Stomach (tissue), 19 donors: Measurements from ENCODE around the gene ZNF581. TPM values are rescaled to one million over a fixed set of nuclear protein-coding genes. Genes with fewer than 3 reads are reported as not detected.

Experiments
- DNase-seq, 2 donors: peaks; one replicate each; pipeline versions ENCODE4 v3.0.0 to v3.0.0-alpha.2; 2013 to 2019
- H3K27ac ChIP-seq, 5 donors: fragments of 200-600 bp in 4 of 5; sonication (generic) in 4 of 5; one replicate each; pipeline ENCODE4 v1.5.1; 2013 to 2019; ENCODE audit warnings: mild to moderate bottlenecking in 1 of 5, moderate library complexity in 1 of 5
- H3K27me3 ChIP-seq, 3 donors: fragments of 200-600 bp; sonication (generic); one replicate each; pipeline ENCODE4 v1.5.1; 2017 to 2019; ENCODE audit warnings: mixed run types in 1 of 3
- H3K36me3 ChIP-seq, 4 donors: fragments of 200-600 bp; sonication (generic); 1 replicate in 3 of 4; 2 replicates in 1 of 4; pipeline ENCODE4 v1.5.1; 2016 to 2019
- H3K4me1 ChIP-seq, 4 donors: fragments of 200-600 bp; sonication (generic); one replicate each; pipeline ENCODE4 v1.5.1; 2016 to 2019
- H3K4me3 ChIP-seq, 4 donors: fragments of 200-600 bp; sonication (generic) in 3 of 4; one replicate each; pipeline ENCODE4 v1.5.1; 2016 to 2019; ENCODE audit warnings: mild to moderate bottlenecking in 1 of 4
- H3K9me3 ChIP-seq, 4 donors: fragments of 200-600 bp; sonication (generic); one replicate each; pipeline ENCODE4 v1.5.1; 2016 to 2019
- EP300 ChIP-seq: sonication (generic); formaldehyde crosslinking; IDR thresholded peaks from one replicate; pipeline ENCODE4 v1.6.1; 2017; ENCODE audit warnings: antibody characterized with exemption
- POLR2A ChIP-seq, 4 donors: fragments of 450-650 bp; IDR thresholded peaks; one replicate each; pipeline ENCODE4 v1.6.1; 2016; ENCODE audit warnings: antibody characterized with exemption in 4 of 4, control low read depth in 2 of 4, mild to moderate bottlenecking in 1 of 4, moderate library complexity in 1 of 4
- POLR2AphosphoS5 ChIP-seq, 3 donors: sonication (generic); formaldehyde crosslinking; IDR thresholded peaks; one replicate each; pipeline ENCODE4 v1.6.1; 2016; ENCODE audit warnings: antibody characterized with exemption in 3 of 3
- WGBS, 5 donors: extraction: QIAGEN DNeasy Blood & Tissue Kit in 3 of 5; methylation state at CpG; one replicate each; pipeline versions ENCODE4 v1.1.5 to v1.1.7; 2013 to 2018; 5-methylcytosine and 5-hydroxymethylcytosine counted together
- intact Hi-C: fragments of 100-400 bp; cut with DNase I; formaldehyde crosslinking; loops from one replicate; pipeline ENCODE4 v1.15.1; 2023; ENCODE audit warnings: low total_unique reads
- long read RNA-seq, 10 donors: transcript quantifications; one replicate each; lab custom pipeline, GENCODE V29; 2026
- polyA plus RNA-seq, 3 donors: library from polyadenylated mRNA; stranded (reverse); fragments of 200-250 nt; gene quantifications; one replicate each; pipeline ENCODE4 v1.2.3, GENCODE V29; 2013
- total RNA-seq, 5 donors: library from RNA; depleted of rRNA; stranded (reverse); fragments of >200 nt; gene quantifications; one replicate each; pipeline versions ENCODE4 v1.1.0 to v1.2.3, GENCODE V29; 2014 to 2016
- TF ChIP-seq, protein P1 (sequence below), 7 experiments: fragments of 450-650 bp in 4 of 7; fragments of 200-600 bp in 3 of 7; sonication (generic) in 3 of 7; IDR thresholded peaks; one replicate each; pipeline ENCODE4 v1.5.1; 2016 to 2019; ENCODE audit warnings: antibody characterized with exemption in 7 of 7, control low read depth in 2 of 7, mild to moderate bottlenecking in 1 of 7
- donor health status: healthy with polysubstance abuse.
- donor health status: Bipolar disorder and iron deficiency.
- donor health status: healthy.

ZNF581 gene, protein sequence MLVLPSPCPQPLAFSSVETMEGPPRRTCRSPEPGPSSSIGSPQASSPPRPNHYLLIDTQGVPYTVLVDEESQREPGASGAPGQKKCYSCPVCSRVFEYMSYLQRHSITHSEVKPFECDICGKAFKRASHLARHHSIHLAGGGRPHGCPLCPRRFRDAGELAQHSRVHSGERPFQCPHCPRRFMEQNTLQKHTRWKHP
- total RNA-seq (10 to 100 TPM in 1 of 5 donors, 1 to 10 TPM in 4; 2.2 to 14.5 (median 5.3) TPM), polyA plus RNA-seq (10 to 100 TPM; 14.9 to 27.8 (median 21.2) TPM)
- long read RNA-seq, donor 1, transcript ZNF581-201 (2 exons, 1,298 nt), result major isoform, 8 of 9 reads
- long read RNA-seq, donor 1, partial matches to known transcripts, result 0 of 9 reads
- long read RNA-seq, donor 1, other reads (novel, unspliced or antisense), result 0 of 9 reads
- long read RNA-seq, donor 2, transcript ZNF581-201 (2 exons, 1,298 nt), result major isoform, 13 of 13 reads
- long read RNA-seq, donor 2, partial matches to known transcripts, result 0 of 13 reads
- long read RNA-seq, donor 2, other reads (novel, unspliced or antisense), result 0 of 13 reads
- long read RNA-seq, donor 3, transcript ZNF581-201 (2 exons, 1,298 nt), result major isoform, 6 of 7 reads
- long read RNA-seq, donor 3, partial matches to known transcripts, result 0 of 7 reads
- long read RNA-seq, donor 3, other reads (novel, unspliced or antisense), result 0 of 7 reads
- long read RNA-seq, donor 4, partial matches to known transcripts, result 0 of 2 reads
- long read RNA-seq, donor 4, other reads (novel, unspliced or antisense), result 0 of 2 reads
- long read RNA-seq, donor 5, transcript ZNF581-201 (2 exons, 1,298 nt), result major isoform, 16 of 16 reads
- long read RNA-seq, donor 5, partial matches to known transcripts, result 0 of 16 reads
- long read RNA-seq, donor 5, other reads (novel, unspliced or antisense), result 0 of 16 reads
- long read RNA-seq, donor 6, transcript ZNF581-201 (2 exons, 1,298 nt), result major isoform, 24 of 24 reads
- long read RNA-seq, donor 6, partial matches to known transcripts, result 0 of 24 reads
- long read RNA-seq, donor 6, other reads (novel, unspliced or antisense), result 0 of 24 reads
- long read RNA-seq, donor 7, transcript ZNF581-201 (2 exons, 1,298 nt), result major isoform, 10 of 11 reads
- long read RNA-seq, donor 7, partial matches to known transcripts, result 0 of 11 reads
- long read RNA-seq, donor 7, other reads (novel, unspliced or antisense), result 0 of 11 reads
- long read RNA-seq, donor 8, transcript ZNF581-201 (2 exons, 1,298 nt), result major isoform, 11 of 11 reads
- long read RNA-seq, donor 8, partial matches to known transcripts, result 0 of 11 reads
- long read RNA-seq, donor 8, other reads (novel, unspliced or antisense), result 0 of 11 reads
- long read RNA-seq, donor 9, partial matches to known transcripts, result 0 of 1 reads
- long read RNA-seq, donor 9, other reads (novel, unspliced or antisense), result 0 of 1 reads
- long read RNA-seq, donor 10, transcript ZNF581-201 (2 exons, 1,298 nt), result major isoform, 6 of 6 reads
- long read RNA-seq, donor 10, partial matches to known transcripts, result 0 of 6 reads
- long read RNA-seq, donor 10, other reads (novel, unspliced or antisense), result 0 of 6 reads

DNA sequence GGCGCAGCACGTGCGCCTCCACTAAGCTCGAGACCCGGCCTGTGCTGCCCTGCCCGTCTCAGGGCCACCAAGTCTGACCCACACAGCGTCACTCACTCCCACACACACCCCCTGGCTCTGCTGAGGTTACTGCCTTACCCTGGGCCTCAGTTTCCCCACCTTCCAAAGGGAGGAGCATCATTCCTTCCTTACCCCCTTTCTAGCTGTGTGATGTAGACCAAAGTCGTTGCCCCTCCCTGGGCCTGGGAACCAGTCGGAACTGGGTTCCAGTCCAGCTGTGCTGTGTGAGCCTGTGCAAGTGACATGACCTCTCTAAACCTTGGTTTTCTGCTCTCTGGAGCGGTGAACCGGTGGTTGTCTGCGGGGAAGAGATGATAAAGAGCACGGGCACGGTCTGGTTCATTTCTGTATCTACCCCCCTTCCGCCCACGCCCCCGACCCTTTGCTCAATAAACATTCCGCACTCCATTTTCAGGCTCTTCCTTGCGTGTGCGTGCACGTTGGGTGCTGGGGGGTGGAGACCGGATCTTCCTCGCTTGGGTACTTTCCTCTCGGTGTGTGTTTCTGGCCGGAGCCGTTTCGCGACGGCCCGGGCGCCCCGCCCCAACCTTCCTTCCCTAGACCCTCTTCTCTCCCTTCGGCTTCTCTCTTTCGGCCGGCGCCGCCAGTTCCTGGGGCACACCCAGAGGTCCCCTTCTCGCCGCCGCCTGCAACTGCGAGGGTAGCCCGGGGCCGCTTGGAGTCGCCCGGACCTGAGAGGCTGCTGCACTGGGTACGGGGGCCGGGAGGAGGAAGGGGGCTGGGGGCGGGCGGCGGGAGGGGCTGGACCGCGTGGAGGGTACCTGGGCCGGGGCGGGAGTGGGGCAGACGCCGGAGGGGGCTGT, at the start of gene ZNF581:
ZNF581 (plus strand) TSS at position 647 of the 884 bp plus-strand sequence. CDS start 923 bp downstream, outside the sequence.
- TF ChIP-seq POLR2AphosphoS5 (IDR thresholded peaks at IDR 0.05), result peak; percentile 28 to 78 (median 37)
- TF ChIP-seq EP300, result no peak
- TF ChIP-seq, protein P1, sequence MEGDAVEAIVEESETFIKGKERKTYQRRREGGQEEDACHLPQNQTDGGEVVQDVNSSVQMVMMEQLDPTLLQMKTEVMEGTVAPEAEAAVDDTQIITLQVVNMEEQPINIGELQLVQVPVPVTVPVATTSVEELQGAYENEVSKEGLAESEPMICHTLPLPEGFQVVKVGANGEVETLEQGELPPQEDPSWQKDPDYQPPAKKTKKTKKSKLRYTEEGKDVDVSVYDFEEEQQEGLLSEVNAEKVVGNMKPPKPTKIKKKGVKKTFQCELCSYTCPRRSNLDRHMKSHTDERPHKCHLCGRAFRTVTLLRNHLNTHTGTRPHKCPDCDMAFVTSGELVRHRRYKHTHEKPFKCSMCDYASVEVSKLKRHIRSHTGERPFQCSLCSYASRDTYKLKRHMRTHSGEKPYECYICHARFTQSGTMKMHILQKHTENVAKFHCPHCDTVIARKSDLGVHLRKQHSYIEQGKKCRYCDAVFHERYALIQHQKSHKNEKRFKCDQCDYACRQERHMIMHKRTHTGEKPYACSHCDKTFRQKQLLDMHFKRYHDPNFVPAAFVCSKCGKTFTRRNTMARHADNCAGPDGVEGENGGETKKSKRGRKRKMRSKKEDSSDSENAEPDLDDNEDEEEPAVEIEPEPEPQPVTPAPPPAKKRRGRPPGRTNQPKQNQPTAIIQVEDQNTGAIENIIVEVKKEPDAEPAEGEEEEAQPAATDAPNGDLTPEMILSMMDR (IDR thresholded peaks at IDR 0.05), result no peak
- Histone ChIP-seq H3K4me1 (peaks cover 45 to 80% (median 78%) of the 10 kb centered on the region in 4 donors), H3K27me3 (peaks cover 0 to 6% (median 0%) of the 10 kb centered on the region in 3 donors), H3K4me3 (peak within 1 kb of the TSS; percentile 74 to 98 (median 97)), H3K36me3 (peaks cover 11 to 19% (median 18%) of the 10 kb centered on the region in 4 donors), H3K27ac (peak within 1 kb of the TSS; percentile 91 to 97 (median 95)), H3K9me3 (no peaks in the 10 kb centered on the region)
- WGBS, 5 donors, result 0 to 2% (median 1%) methylated on average over 41 to 56 of the region's 56 CpGs
- DNase-seq, result peak; percentile 83 to 88
- intact Hi-C loops, result no loop called here

DNA sequence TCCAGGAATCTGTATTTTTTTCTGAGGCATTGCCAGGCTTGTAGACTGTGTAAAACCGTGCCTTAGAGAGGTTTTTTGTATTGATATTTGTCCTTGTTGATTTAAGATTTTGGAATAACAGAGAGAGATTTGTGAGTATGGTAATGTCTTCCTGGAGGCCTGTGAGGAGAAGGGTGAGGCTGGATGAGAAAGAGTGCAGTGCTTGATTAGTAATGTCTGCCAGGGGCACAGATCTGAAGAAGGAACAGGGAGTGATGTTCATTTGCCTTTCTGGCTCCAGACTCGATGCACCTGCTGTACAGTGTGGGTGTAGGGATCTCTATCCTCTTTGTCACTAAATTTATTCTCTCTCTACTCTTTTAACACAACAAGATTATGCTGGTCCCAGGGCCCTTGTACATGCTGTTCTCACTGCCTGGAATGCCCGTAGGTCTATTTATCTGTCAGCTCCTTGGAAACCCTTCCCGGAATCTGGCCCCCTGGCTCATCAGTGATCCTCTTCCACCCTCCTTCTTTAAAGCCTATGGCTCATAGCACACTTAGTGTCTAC, 48.4 kb upstream of the ZNF581 start:
- DNase-seq, result no peak
- WGBS, 5 donors, result 77 to 90% (median 83%) methylated on average over 4 of the region's 4 CpGs
- TF ChIP-seq POLR2A (IDR thresholded peaks at IDR 0.05) (no peak), POLR2AphosphoS5 (IDR thresholded peaks at IDR 0.05) (no peak), EP300 (no peak)
- TF ChIP-seq, protein P1 (IDR thresholded peaks at IDR 0.05), result no peak
- Histone ChIP-seq H3K4me3 (no peak overlapping the region), H3K27ac (no peak overlapping the region), H3K27me3 (no peaks in the 10 kb centered on the region), H3K9me3 (no peaks in the 10 kb centered on the region), H3K36me3 (peaks cover 28 to 61% (median 56%) of the 10 kb centered on the region in 4 donors), H3K4me1 (peaks cover 0 to 11% (median 5%) of the 10 kb centered on the region in 4 donors)
- intact Hi-C loops, result no loop called here

DNA sequence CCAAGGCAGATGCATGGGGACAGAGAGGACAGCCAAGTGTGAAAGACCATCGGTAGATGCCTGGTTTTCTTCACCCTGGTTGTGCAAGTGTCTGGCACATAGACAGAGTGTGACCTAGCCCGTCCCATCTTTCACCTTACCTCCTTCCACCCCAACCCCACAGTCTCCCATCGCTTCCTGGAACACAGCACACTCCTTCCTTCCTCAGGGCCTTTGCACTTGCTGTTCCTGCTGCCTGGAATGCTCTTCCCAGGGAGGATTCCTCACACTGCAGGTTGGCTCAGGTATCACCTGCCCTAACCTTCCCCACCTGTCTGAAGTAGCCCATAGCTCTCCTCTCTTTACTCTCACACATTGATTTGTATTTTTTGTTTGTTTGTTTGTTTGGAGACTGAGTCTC, 47.1 kb upstream of the ZNF581 start:
- WGBS, 5 donors, result 95 to 100% (median 98%) methylated on average over 3 of the region's 3 CpGs
- DNase-seq, result no peak
- TF ChIP-seq, protein P1 (IDR thresholded peaks at IDR 0.05), result no peak
- TF ChIP-seq POLR2AphosphoS5 (IDR thresholded peaks at IDR 0.05), result no peak
- no peak for TF ChIP-seq EP300
- TF ChIP-seq POLR2A (IDR thresholded peaks at IDR 0.05), result no peak
- Histone ChIP-seq H3K36me3 (peaks cover 28 to 61% (median 56%) of the 10 kb centered on the region in 4 donors), H3K27ac (no peak overlapping the region), H3K9me3 (no peaks in the 10 kb centered on the region), H3K27me3 (no peaks in the 10 kb centered on the region), H3K4me1 (peaks cover 7 to 20% (median 14%) of the 10 kb centered on the region in 4 donors), H3K4me3 (no peak overlapping the region)
- intact Hi-C loops, result no loop called here
